Subcutaneous abdominal adipose tissue (tissue), 5 donors: ENCODE results near the gene EHD1.
"Not testable (repeated sequence)": the region's sequence is repeated elsewhere in the genome, so short reads cannot be mapped to it uniquely, and the experiment has no call there.

Source experiments
- H3K27ac ChIP-seq: one replicate; pipeline ENCODE4 v1.7.0; 2013; ENCODE audit warnings: low read depth, mild to moderate bottlenecking, inconsistent platforms, low read length, moderate library complexity
- H3K27me3 ChIP-seq, 5 donors: one replicate each; pipeline ENCODE4 v1.7.0; 2013; ENCODE audit warnings: low read length in 5 of 5, inconsistent platforms in 1 of 5; ENCODE audit not compliant: control insufficient read depth in 5 of 5, insufficient read depth in 4 of 5
- H3K36me3 ChIP-seq, 5 donors: one replicate each; pipeline ENCODE4 v1.7.0; 2013; ENCODE audit warnings: low read length in 5 of 5; ENCODE audit not compliant: control insufficient read depth in 5 of 5, insufficient read depth in 5 of 5
- H3K4me1 ChIP-seq, 5 donors: one replicate each; pipeline ENCODE4 v1.7.0; 2013; ENCODE audit warnings: low read length in 5 of 5, mild to moderate bottlenecking in 3 of 5, moderate library complexity in 1 of 5; ENCODE audit not compliant: control insufficient read depth in 5 of 5, insufficient read depth in 5 of 5
- H3K4me3 ChIP-seq, 5 donors: one replicate each; pipeline ENCODE4 v1.7.0; 2013; ENCODE audit warnings: low read length in 5 of 5, low read depth in 1 of 5
- H3K9ac ChIP-seq, 5 donors: one replicate each; pipeline ENCODE4 v1.7.0; 2013; ENCODE audit warnings: low read length in 5 of 5, mild to moderate bottlenecking in 4 of 5, moderate library complexity in 3 of 5
- H3K9me3 ChIP-seq, 5 donors: one replicate each; pipeline ENCODE4 v1.7.0; 2013; ENCODE audit warnings: low read length in 5 of 5; ENCODE audit not compliant: control insufficient read depth in 5 of 5
- donor health status: healthy.
- donor health status: healthy.
- donor health status: healthy.
- donor health status: healthy.
- donor health status: healthy.

The EHD1 gene

GRCh38 chr11:64852804-64853509 is 25.5 kb downstream of the EHD1 start:
- Histone ChIP-seq H3K27ac (peak overlapping the region; percentile 83), H3K36me3 (peaks cover 0 to 56% (median 36%) of the 10 kb centered on the region in 5 donors), H3K27me3 (peaks cover 0 to 2% (median 0%) of the 10 kb centered on the region in 5 donors), H3K9me3 (no peaks in the 10 kb centered on the region), H3K4me3 (no peak overlapping the region), H3K9ac (peak overlapping the region in 2 of 5 donors; percentile 35 to 38), H3K4me1 (peaks cover 25 to 94% (median 85%) of the 10 kb centered on the region in 5 donors)

- no peak overlapping the region for H3K9ac ChIP-seq
- peak overlapping the region; percentile 83 for H3K27ac ChIP-seq
- H3K4me3 ChIP-seq = no peak overlapping the region
- no peaks in the 10 kb centered on the region for H3K9me3 ChIP-seq
- peaks cover 27 to 93% (median 84%) of the 10 kb centered on the region in 5 donors for H3K4me1 ChIP-seq
- peaks cover 0 to 2% (median 0%) of the 10 kb centered on the region in 5 donors for H3K27me3 ChIP-seq
- H3K36me3 ChIP-seq = peaks cover 0 to 50% (median 32%) of the 10 kb centered on the region in 5 donors
Observed at GRCh38 chr11:64851831-64852351, 26.5 kb downstream of the EHD1 start.

GRCh38 chr11:64850979-64851567 is 27.3 kb downstream of the EHD1 start:
- Histone ChIP-seq H3K27me3 (no peaks in the 10 kb centered on the region), H3K9ac (peak overlapping the region in 2 of 5 donors; percentile 24 to 25), H3K4me1 (peaks cover 22 to 85% (median 76%) of the 10 kb centered on the region in 5 donors), H3K36me3 (peaks cover 0 to 42% (median 28%) of the 10 kb centered on the region in 5 donors), H3K4me3 (no peak overlapping the region), H3K27ac (peak overlapping the region; percentile 83), H3K9me3 (no peaks in the 10 kb centered on the region)

GRCh38 chr11:64849598-64850356 is 28.6 kb downstream of the EHD1 start:
- H3K27ac ChIP-seq = peak overlapping the region; percentile 62
- peaks cover 0 to 33% (median 25%) of the 10 kb centered on the region in 5 donors for H3K36me3 ChIP-seq
- peaks cover 16 to 77% (median 67%) of the 10 kb centered on the region in 5 donors for H3K4me1 ChIP-seq
- no peak overlapping the region for H3K4me3 ChIP-seq
- no peaks in the 10 kb centered on the region for H3K27me3 ChIP-seq
- H3K9ac ChIP-seq = peak overlapping the region in 1 of 5 donors; percentile 47
- no peaks in the 10 kb centered on the region for H3K9me3 ChIP-seq

GRCh38 chr11:64848826-64849597 is 29.4 kb downstream of the EHD1 start:
- Histone ChIP-seq H3K27me3 (no peaks in the 10 kb centered on the region), H3K4me3 (no peak overlapping the region), H3K27ac (peak overlapping the region; percentile 62), H3K9me3 (no peaks in the 10 kb centered on the region), H3K4me1 (peaks cover 11 to 75% (median 63%) of the 10 kb centered on the region in 5 donors), H3K9ac (peak overlapping the region in 1 of 5 donors; percentile 25), H3K36me3 (peaks cover 0 to 25% (median 18%) of the 10 kb centered on the region in 5 donors)

- Histone ChIP-seq H3K36me3 (peaks cover 0 to 19% (median 11%) of the 10 kb centered on the region in 5 donors), H3K9ac (peak overlapping the region in 1 of 5 donors; percentile 51), H3K27me3 (no peaks in the 10 kb centered on the region), H3K9me3 (no peaks in the 10 kb centered on the region), H3K4me1 (peaks cover 11 to 70% (median 57%) of the 10 kb centered on the region in 5 donors), H3K4me3 (no peak overlapping the region), H3K27ac (peak overlapping the region; percentile 62)
Observed at GRCh38 chr11:64848214-64848825, 30.1 kb downstream of the EHD1 start.

- Histone ChIP-seq H3K4me3 (no peak overlapping the region), H3K27ac (no peak overlapping the region), H3K4me1 (peaks cover 11 to 58% (median 45%) of the 10 kb centered on the region in 5 donors), H3K9me3 (no peaks in the 10 kb centered on the region), H3K27me3 (no peaks in the 10 kb centered on the region), H3K9ac (no peak overlapping the region), H3K36me3 (peaks cover 0 to 8% (median 4%) of the 10 kb centered on the region in 5 donors)
Observed at GRCh38 chr11:64846998-64847666, 31.3 kb downstream of the EHD1 start.

- peaks cover 10 to 44% (median 35%) of the 10 kb centered on the region in 5 donors for H3K4me1 ChIP-seq
- H3K9ac ChIP-seq, H3K4me3 ChIP-seq, H3K9me3 ChIP-seq, H3K27ac ChIP-seq, H3K36me3 ChIP-seq, H3K27me3 ChIP-seq: not testable (repeated sequence)
Observed at GRCh38 chr11:64845776-64846129, 32.7 kb downstream of the EHD1 start.
